MM.1S (cell line): ENCODE results near the gene MGAT4C.

Experiments used
- DNase-seq: peaks from one replicate; pipeline ENCODE4 v3.0.0-alpha.2; 2015
- H2AFZ ChIP-seq: fragments of 300-600 bp; sonication (generic); 2 replicates; pipeline ENCODE4 v1.6.0; 2016; ENCODE audit warnings: antibody characterized with exemption, low read length
- H3F3A ChIP-seq: fragments of 300-600 bp; sonication (generic); 2 replicates; pipeline ENCODE4 v1.6.1; 2016; ENCODE audit warnings: mild to moderate bottlenecking, antibody characterized with exemption, low read length, moderate library complexity, mixed read lengths; ENCODE audit not compliant: insufficient read depth
- H3K27ac ChIP-seq: fragments of 300-600 bp; sonication (generic); 2 replicates; pipeline ENCODE4 v1.5.1; 2016; ENCODE audit warnings: mild to moderate bottlenecking, low read length
- H3K27me3 ChIP-seq: fragments of 300-600 bp; sonication (generic); replicated peaks from 2 replicates; pipeline ENCODE4 v1.6.0; 2016; ENCODE audit warnings: low read length; ENCODE audit not compliant: insufficient read depth
- H3K36me3 ChIP-seq: fragments of 300-600 bp; sonication (generic); replicated peaks from 2 replicates; pipeline ENCODE4 v1.6.1; 2016; ENCODE audit warnings: mild to moderate bottlenecking, low read length, mixed read lengths; ENCODE audit not compliant: insufficient read depth
- H3K4me1 ChIP-seq: fragments of 300-600 bp; sonication (generic); 2 replicates; pipeline ENCODE4 v1.6.1; 2016; ENCODE audit warnings: low read length, mixed read lengths
- H3K4me2 ChIP-seq: fragments of 300-600 bp; sonication (generic); 2 replicates; pipeline ENCODE4 v1.6.0; 2016; ENCODE audit warnings: low read depth, low read length
- H3K4me3 ChIP-seq: fragments of 300-600 bp; sonication (generic); 2 replicates; pipeline ENCODE4 v1.5.1; 2016; ENCODE audit warnings: low read length, mixed read lengths
- H3K79me2 ChIP-seq: fragments of 300-600 bp; sonication (generic); 2 replicates; pipeline ENCODE4 v1.6.1; 2016; ENCODE audit warnings: mixed run types, low read length, mixed read lengths
- H3K9ac ChIP-seq: fragments of 300-600 bp; sonication (generic); 2 replicates; pipeline ENCODE4 v1.6.1; 2016; ENCODE audit warnings: low read length, mixed read lengths
- H3K9me2 ChIP-seq: fragments of 300-600 bp; sonication (generic); replicated peaks from 2 replicates; pipeline ENCODE4 v1.6.1; 2016; ENCODE audit warnings: mild to moderate bottlenecking, low read length, mixed read lengths; ENCODE audit not compliant: insufficient read depth
- H3K9me3 ChIP-seq: fragments of 300-600 bp; sonication (generic); replicated peaks from 2 replicates; pipeline ENCODE4 v1.6.1; 2016; ENCODE audit warnings: mild to moderate bottlenecking, low read length, mixed read lengths; ENCODE audit not compliant: insufficient read depth
- H4K20me1 ChIP-seq: fragments of 300-600 bp; sonication (generic); 2 replicates; pipeline ENCODE4 v1.6.1; 2016; ENCODE audit warnings: mild to moderate bottlenecking, low read length, moderate library complexity, mixed read lengths; ENCODE audit not compliant: insufficient read depth
- CTCF ChIP-seq: fragments of 300-600 bp; sonication (generic); IDR thresholded peaks from 2 replicates; pipeline ENCODE4 v1.5.1; 2016; ENCODE audit warnings: antibody characterized with exemption, low read length, mixed read lengths
- EZH2 ChIP-seq: fragments of 300-600 bp; sonication (generic); optimal IDR thresholded peaks from 2 replicates; pipeline ENCODE3; 2017; ENCODE audit warnings: low read depth, mild to moderate bottlenecking, antibody characterized with exemption, low read length, mixed read lengths
- EZH2phosphoT487 ChIP-seq: fragments of 300-600 bp; sonication (generic); IDR thresholded peaks from 2 replicates; pipeline ENCODE4 v1.6.1; 2018; ENCODE audit warnings: antibody characterized with exemption, low read length

Gene MGAT4C

DNA sequence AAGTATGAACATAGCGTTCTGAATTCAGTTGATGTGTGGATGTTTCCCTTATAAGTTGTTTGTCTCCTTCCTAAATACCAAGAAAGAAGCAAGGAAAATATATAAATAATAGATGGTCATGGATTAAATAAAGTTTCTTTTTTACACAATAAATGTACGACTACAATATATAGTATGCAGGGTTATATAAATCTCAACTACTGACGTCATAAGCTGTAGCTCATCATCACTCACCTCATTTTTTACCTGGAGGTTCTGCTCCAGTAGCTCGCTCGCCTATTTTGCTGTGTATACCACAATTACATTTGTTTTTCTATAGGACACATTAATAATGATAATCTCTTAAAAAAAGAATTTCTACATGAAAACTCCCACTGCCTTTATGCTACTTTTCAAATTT is 272.6 kb downstream of the MGAT4C start:
- no peak overlapping the region for H3K9ac ChIP-seq
- H3K36me3 ChIP-seq, result no peaks in the 10 kb centered on the region
- no peak for DNase-seq
- no peaks in the 10 kb centered on the region for H3K79me2 ChIP-seq
- H3K4me3 ChIP-seq, result no peak overlapping the region
- TF ChIP-seq EZH2 (no peak), CTCF (no peak), EZH2phosphoT487 (no peak)
- H3K9me2 ChIP-seq, result no peaks in the 10 kb centered on the region
- H3K27me3 ChIP-seq, result no peaks in the 10 kb centered on the region
- no peaks in the 10 kb centered on the region for H3K4me1 ChIP-seq
- H3K27ac ChIP-seq, result no peak overlapping the region
- H4K20me1 ChIP-seq, result no peaks in the 10 kb centered on the region
- H3K4me2 ChIP-seq, result no peak overlapping the region
- no peak overlapping the region for H2AFZ ChIP-seq
- no peaks in the 10 kb centered on the region for H3F3A ChIP-seq
- no peaks in the 10 kb centered on the region for H3K9me3 ChIP-seq

DNA sequence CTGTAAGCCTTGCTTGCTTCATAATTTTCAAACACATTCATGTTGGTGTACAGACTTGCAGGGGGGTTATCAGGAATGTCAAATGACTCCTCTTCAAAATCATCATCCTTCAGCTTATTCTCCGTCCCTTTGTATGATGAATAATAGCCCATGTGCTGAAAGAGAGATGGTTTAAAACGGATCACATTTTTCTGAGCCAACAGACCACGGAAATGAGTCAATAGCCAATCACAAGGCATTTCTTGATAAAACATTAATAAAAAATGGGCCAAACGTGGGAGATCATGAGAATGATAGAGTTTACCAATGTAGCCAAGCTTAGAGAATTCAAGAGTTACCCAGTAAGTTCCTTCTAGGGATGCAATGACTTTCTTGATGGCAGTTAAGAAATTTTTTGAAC is 276.6 kb downstream of the MGAT4C start:
- Histone ChIP-seq H2AFZ (no peak overlapping the region), H3K27me3 (no peaks in the 10 kb centered on the region), H3K79me2 (no peaks in the 10 kb centered on the region), H3K9me2 (no peaks in the 10 kb centered on the region), H3K9me3 (no peaks in the 10 kb centered on the region), H3K27ac (no peak overlapping the region), H3K4me1 (no peaks in the 10 kb centered on the region), H4K20me1 (no peaks in the 10 kb centered on the region), H3K4me3 (no peak overlapping the region), H3F3A (no peaks in the 10 kb centered on the region), H3K36me3 (no peaks in the 10 kb centered on the region), H3K4me2 (no peak overlapping the region), H3K9ac (no peak overlapping the region)
- TF ChIP-seq EZH2, result no peak
- TF ChIP-seq CTCF, result no peak
- no peak for TF ChIP-seq EZH2phosphoT487
- DNase-seq, result no peak

GRCh38 chr12:85975716-85976115 is 280.5 kb downstream of the MGAT4C start:
- no peak overlapping the region for H3K9ac ChIP-seq
- no peaks in the 10 kb centered on the region for H3K9me2 ChIP-seq
- H4K20me1 ChIP-seq, result no peaks in the 10 kb centered on the region
- H3F3A ChIP-seq, result no peaks in the 10 kb centered on the region
- H3K4me3 ChIP-seq, result no peak overlapping the region
- H3K27ac ChIP-seq, result no peak overlapping the region
- H3K36me3 ChIP-seq, result no peaks in the 10 kb centered on the region
- H2AFZ ChIP-seq, result no peak overlapping the region
- H3K9me3 ChIP-seq, result no peaks in the 10 kb centered on the region
- no peak for DNase-seq
- TF ChIP-seq EZH2 (no peak), CTCF (no peak), EZH2phosphoT487 (no peak)
- H3K4me2 ChIP-seq, result no peak overlapping the region
- no peaks in the 10 kb centered on the region for H3K27me3 ChIP-seq
- no peaks in the 10 kb centered on the region for H3K4me1 ChIP-seq
- H3K79me2 ChIP-seq, result no peaks in the 10 kb centered on the region
